Chondrocyte (in vitro differentiated cells): ENCODE measurements around the gene PAK5. TPM values are rescaled to one million over a fixed set of nuclear protein-coding genes. Genes with fewer than 3 reads are reported as not detected.

Source experiments
- DNase-seq: peaks from one replicate; pipeline ENCODE4 v3.0.0; 2021; ENCODE audit warnings: mixed read lengths, low spot score
- H3K27ac Mint-ChIP-seq: one replicate; pipeline ENCODE4 v1.8.0; 2021; ENCODE audit warnings: mild to moderate bottlenecking, moderate library complexity, mixed read lengths; ENCODE audit not compliant: unreplicated experiment
- H3K27me3 Mint-ChIP-seq: 2 replicates; pipeline ENCODE4 v1.8.0; 2021; ENCODE audit warnings: low read depth, mixed read lengths
- H3K36me3 Mint-ChIP-seq: 2 replicates; pipeline ENCODE4 v1.8.0; 2021; ENCODE audit warnings: low read depth, mixed read lengths
- H3K4me1 Mint-ChIP-seq: 2 replicates; pipeline ENCODE4 v1.8.0; 2021; ENCODE audit warnings: low read depth, mild to moderate bottlenecking, mixed read lengths
- H3K4me3 Mint-ChIP-seq: one replicate; pipeline ENCODE4 v1.8.0; 2021; ENCODE audit warnings: mild to moderate bottlenecking, moderate library complexity, mixed read lengths; ENCODE audit not compliant: unreplicated experiment
- H3K9me3 Mint-ChIP-seq: 2 replicates; pipeline ENCODE4 v1.8.0; 2021; ENCODE audit warnings: low read depth, mixed read lengths
- total RNA-seq: library from RNA; stranded (reverse); gene quantifications from 3 replicates; pipeline ENCODE4 v1.2.1, GENCODE V29; 2021
- TF ChIP-seq, protein P1 (sequence below): fragments of 200-600 bp; sonication (generic); IDR thresholded peaks from 2 replicates; pipeline ENCODE4 v1.5.0; 2021; ENCODE audit warnings: antibody characterized with exemption, mild to moderate bottlenecking, moderate library complexity

PAK5 gene
- total RNA-seq, 1 donor from 2014 or later: not detected

DNA sequence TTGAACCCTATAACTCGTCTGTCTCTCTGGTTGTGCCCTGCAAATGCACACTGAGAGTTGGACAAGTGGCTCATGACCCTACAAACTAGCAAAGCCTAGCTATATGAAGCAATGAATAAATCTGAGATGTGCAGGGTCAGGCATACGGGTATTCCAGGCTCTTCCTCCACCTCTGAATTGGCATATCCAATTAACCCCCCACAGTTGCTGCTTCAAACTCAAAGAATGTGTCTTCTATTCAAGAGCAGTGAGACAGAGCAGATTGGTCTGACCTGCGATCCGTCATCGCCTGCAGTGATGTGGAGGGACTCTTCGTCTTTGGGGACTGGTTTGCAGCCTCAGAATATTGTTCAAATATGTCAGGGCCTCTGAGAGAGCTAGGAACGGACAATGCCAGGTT lies 264.7 kb downstream of the PAK5 start:
- no peak overlapping the region for H3K4me3 Mint-ChIP-seq
- H3K4me1 Mint-ChIP-seq: peaks cover 6% of the 10 kb centered on the region
- TF ChIP-seq, protein P1, sequence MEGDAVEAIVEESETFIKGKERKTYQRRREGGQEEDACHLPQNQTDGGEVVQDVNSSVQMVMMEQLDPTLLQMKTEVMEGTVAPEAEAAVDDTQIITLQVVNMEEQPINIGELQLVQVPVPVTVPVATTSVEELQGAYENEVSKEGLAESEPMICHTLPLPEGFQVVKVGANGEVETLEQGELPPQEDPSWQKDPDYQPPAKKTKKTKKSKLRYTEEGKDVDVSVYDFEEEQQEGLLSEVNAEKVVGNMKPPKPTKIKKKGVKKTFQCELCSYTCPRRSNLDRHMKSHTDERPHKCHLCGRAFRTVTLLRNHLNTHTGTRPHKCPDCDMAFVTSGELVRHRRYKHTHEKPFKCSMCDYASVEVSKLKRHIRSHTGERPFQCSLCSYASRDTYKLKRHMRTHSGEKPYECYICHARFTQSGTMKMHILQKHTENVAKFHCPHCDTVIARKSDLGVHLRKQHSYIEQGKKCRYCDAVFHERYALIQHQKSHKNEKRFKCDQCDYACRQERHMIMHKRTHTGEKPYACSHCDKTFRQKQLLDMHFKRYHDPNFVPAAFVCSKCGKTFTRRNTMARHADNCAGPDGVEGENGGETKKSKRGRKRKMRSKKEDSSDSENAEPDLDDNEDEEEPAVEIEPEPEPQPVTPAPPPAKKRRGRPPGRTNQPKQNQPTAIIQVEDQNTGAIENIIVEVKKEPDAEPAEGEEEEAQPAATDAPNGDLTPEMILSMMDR: no peak
- no peaks in the 10 kb centered on the region for H3K36me3 Mint-ChIP-seq
- peaks cover 37% of the 10 kb centered on the region for H3K27me3 Mint-ChIP-seq
- H3K9me3 Mint-ChIP-seq: peaks cover under 1% of the 10 kb centered on the region
- DNase-seq: no peak
- H3K27ac Mint-ChIP-seq: no peak overlapping the region

- Mint-ChIP-seq H3K9me3 (peaks cover 3% of the 10 kb centered on the region), H3K4me1 (peaks cover 6% of the 10 kb centered on the region), H3K27ac (no peak overlapping the region), H3K27me3 (peaks cover 38% of the 10 kb centered on the region), H3K4me3 (no peak overlapping the region), H3K36me3 (no peaks in the 10 kb centered on the region)
- no peak for DNase-seq
- TF ChIP-seq, protein P1: no peak
Measured at GRCh38 chr20:9573335-9574151, 265.3 kb downstream of the PAK5 start.

- peaks cover 6% of the 10 kb centered on the region for H3K4me1 Mint-ChIP-seq
Measured at GRCh38 chr20:9572670-9573069, 266.2 kb downstream of the PAK5 start.

GRCh38 chr20:9571783-9572182 lies 267.1 kb downstream of the PAK5 start:
- peaks cover 44% of the 10 kb centered on the region for H3K27me3 Mint-ChIP-seq
- H3K27ac Mint-ChIP-seq: no peak overlapping the region
- peaks cover 3% of the 10 kb centered on the region for H3K9me3 Mint-ChIP-seq
- H3K4me1 Mint-ChIP-seq: no peaks in the 10 kb centered on the region
- no peaks in the 10 kb centered on the region for H3K36me3 Mint-ChIP-seq
- no peak overlapping the region for H3K4me3 Mint-ChIP-seq
- TF ChIP-seq, protein P1: no peak
- no peak for DNase-seq

More at GRCh38 chr20:9572670-9573069, 266.2 kb downstream of the PAK5 start:
- H3K9me3 Mint-ChIP-seq: peaks cover 3% of the 10 kb centered on the region
- H3K4me3 Mint-ChIP-seq: no peak overlapping the region
- no peaks in the 10 kb centered on the region for H3K36me3 Mint-ChIP-seq
- H3K27me3 Mint-ChIP-seq: peaks cover 42% of the 10 kb centered on the region
- no peak for DNase-seq
- TF ChIP-seq, protein P1: no peak
- H3K27ac Mint-ChIP-seq: no peak overlapping the region

DNA sequence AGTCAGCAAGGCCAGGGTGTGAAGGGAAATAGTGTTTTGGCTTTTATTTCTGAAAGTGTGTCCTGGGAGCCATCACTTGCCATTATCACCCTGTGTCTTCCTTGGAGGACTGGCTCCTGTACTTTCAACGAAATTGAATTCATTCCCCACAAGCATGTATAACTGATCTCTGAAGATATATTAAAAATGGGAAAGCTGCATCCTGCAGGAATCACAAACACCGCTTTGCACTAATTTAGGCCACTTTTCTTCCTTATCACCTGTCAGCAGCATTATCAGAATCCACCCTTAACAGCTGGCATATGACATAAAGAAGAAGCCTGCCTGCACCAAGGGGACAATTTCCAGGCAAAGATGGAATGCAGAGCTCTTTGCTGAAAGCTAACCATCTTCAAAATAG lies 268.3 kb downstream of the PAK5 start:
- H3K9me3 Mint-ChIP-seq: peaks cover 3% of the 10 kb centered on the region
- no peaks in the 10 kb centered on the region for H3K36me3 Mint-ChIP-seq
- TF ChIP-seq, protein P1: no peak
- H3K4me1 Mint-ChIP-seq: no peaks in the 10 kb centered on the region
- peaks cover 51% of the 10 kb centered on the region for H3K27me3 Mint-ChIP-seq
- H3K4me3 Mint-ChIP-seq: no peak overlapping the region
- no peak overlapping the region for H3K27ac Mint-ChIP-seq
- DNase-seq: no peak
